Right cardiac atrium (tissue), 5 donors: ENCODE measurements around the gene QKI. TPM values are rescaled to one million over a fixed set of nuclear protein-coding genes. Genes with fewer than 3 reads are reported as not detected.
A peak's percentile ranks its signal among the peaks of the same experiment; 100 is the strongest.

ENCODE experiments used
- ATAC-seq, 2 donors: fragments of 200-7000 bp; cut with Tn5 transposase; one replicate each; pipeline versions ENCODE4 v1.8.0 to v1.9.1; 2020; ENCODE audit warnings: moderate library complexity in 2 of 2, mild to moderate bottlenecking in 1 of 2
- DNase-seq, 3 donors: peaks; one replicate each; pipeline ENCODE4 v3.0.0-alpha.2; 2020
- H3K27ac ChIP-seq: one replicate; pipeline ENCODE4 v1.5.1; 2013; ENCODE audit warnings: mild to moderate bottlenecking, low read length, control low read depth, moderate library complexity
- H3K27me3 ChIP-seq: one replicate; pipeline ENCODE4 v1.6.1; 2013; ENCODE audit not compliant: control insufficient read depth, insufficient read depth
- H3K4me1 ChIP-seq: one replicate; pipeline ENCODE4 v1.6.1; 2013; ENCODE audit warnings: low read length; ENCODE audit not compliant: control insufficient read depth, insufficient read depth
- H3K4me3 ChIP-seq: one replicate; pipeline ENCODE4 v1.5.1; 2013; ENCODE audit warnings: low read length, control low read depth
- H3K9me3 ChIP-seq: one replicate; pipeline ENCODE4 v1.6.1; 2013; ENCODE audit warnings: low read length; ENCODE audit not compliant: control insufficient read depth
- WGBS: extraction: QIAGEN DNeasy Blood & Tissue Kit; methylation state at CpG from one replicate; pipeline ENCODE4 v1.1.7; 2013; 5-methylcytosine and 5-hydroxymethylcytosine counted together
- intact Hi-C, 4 donors: fragments of 100-400 bp; cut with DNase I; formaldehyde crosslinking; loops; one replicate each; pipeline versions ENCODE4 v1.11.0 to v1.14.0; 2022 to 2023
- polyA plus RNA-seq: library from polyadenylated mRNA; stranded (reverse); fragments of 200-250 nt; gene quantifications from one replicate; pipeline ENCODE4 v1.2.3, GENCODE V29; 2013
- total RNA-seq, 4 donors: library from RNA; stranded (reverse); fragmentation: NEBNext Ultra II Directional; extraction: Animal tissue kit (Norgen Biotek cat#: 25700); gene quantifications; one replicate each; pipeline ENCODE4 v1.2.1, GENCODE V29; 2021
- donor health status: healthy with polysubstance abuse.
- donor health status: DM: no; HTN: yes; CAD: no.
- donor health status: DM: no; HTN: no; CAD: no.
- donor health status: DM: no; HTN: yes; CAD: no; lungs with severe emphysema.
- donor health status: DM: yes; HTN: yes; CAD: no.

Gene QKI
- total and polyA plus RNA-seq, 5 donors, result 100 to 415 (median 373) TPM

DNA sequence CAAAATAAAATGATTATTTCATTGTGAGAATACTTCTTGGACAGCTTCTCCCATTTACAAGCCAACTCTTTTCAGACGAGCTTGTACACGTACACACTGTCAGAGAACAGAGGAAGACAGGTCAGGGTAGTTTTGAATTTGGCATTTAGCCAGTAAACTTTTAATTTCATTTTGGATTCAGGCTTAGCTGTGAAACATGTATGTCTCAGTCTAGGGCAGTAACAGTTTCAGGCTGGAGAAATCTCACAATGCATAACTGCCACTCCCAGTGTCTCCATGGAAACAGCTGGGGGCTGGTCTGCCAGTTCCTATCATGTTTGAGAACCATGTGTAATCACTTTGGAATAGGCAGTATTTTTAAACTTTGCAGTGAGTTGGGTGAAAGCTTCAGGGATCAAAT lies 22.0 kb upstream of the QKI start:
- H3K27ac ChIP-seq, result no peak overlapping the region
- no peaks in the 10 kb centered on the region for H3K9me3 ChIP-seq
- ATAC-seq (peak; percentile 80 to 92), DNase-seq (peak; percentile 75 to 86 (median 79))
- peaks cover 6% of the 10 kb centered on the region for H3K4me1 ChIP-seq
- intact Hi-C loops, result no loop called here
- 4% methylated on average over 2 of the region's 2 CpGs for WGBS
- H3K4me3 ChIP-seq, result no peak overlapping the region
- H3K27me3 ChIP-seq, result no peaks in the 10 kb centered on the region

DNA sequence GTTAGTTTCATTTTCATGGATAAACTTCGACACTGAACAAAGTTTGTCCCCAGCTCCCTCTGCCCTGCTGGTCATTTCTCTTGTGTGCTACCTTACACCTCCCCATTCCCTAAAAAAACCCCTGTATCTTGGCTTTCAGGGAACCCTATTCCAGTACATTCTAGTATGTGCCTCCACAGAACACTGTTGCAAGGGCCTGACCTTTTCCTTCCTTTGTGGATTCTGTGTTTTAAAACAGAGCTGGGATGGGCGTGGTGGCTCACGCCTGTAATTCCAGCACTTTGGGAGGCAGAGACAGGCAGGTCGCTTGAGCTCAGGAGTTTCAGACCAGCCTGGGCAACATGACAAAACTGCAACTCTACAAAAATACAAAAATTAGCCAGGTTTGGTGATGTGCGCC lies 20.6 kb upstream of the QKI start:
- no peak overlapping the region for H3K4me3 ChIP-seq
- H3K4me1 ChIP-seq, result peaks cover 6% of the 10 kb centered on the region
- ATAC-seq, result peak; percentile 17 to 79
- intact Hi-C loops, result no loop called here
- 76% methylated on average over 5 of the region's 5 CpGs for WGBS
- no peaks in the 10 kb centered on the region for H3K27me3 ChIP-seq
- DNase-seq, result no peak
- H3K9me3 ChIP-seq, result no peaks in the 10 kb centered on the region
- H3K27ac ChIP-seq, result no peak overlapping the region

DNA sequence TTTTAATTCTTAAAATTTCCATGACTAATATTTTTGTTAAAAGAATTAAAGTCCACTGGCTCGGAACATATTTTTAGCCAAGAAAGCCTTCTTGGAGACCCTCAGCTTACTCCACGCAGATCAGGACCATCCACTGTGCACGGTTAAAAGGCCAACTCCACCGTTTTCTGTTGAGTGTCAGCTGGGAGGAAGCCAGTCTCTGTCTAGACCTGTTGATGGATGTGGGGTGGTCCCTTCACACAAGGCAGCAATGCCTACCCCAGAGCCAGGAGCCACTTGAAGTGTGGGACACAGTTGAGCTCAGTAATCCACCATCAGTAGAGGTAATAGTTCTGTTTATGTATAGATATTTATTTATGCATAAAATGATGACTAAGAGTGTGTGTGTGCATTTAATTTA lies 19.9 kb upstream of the QKI start:
- Histone ChIP-seq H3K4me1 (peaks cover 6% of the 10 kb centered on the region), H3K4me3 (no peak overlapping the region), H3K9me3 (no peaks in the 10 kb centered on the region), H3K27me3 (no peaks in the 10 kb centered on the region), H3K27ac (no peak overlapping the region)
- intact Hi-C loops, result no loop called here
- DNase-seq, result no peak
- 66% methylated on average over 4 of the region's 4 CpGs for WGBS
- ATAC-seq, result no peak

DNA sequence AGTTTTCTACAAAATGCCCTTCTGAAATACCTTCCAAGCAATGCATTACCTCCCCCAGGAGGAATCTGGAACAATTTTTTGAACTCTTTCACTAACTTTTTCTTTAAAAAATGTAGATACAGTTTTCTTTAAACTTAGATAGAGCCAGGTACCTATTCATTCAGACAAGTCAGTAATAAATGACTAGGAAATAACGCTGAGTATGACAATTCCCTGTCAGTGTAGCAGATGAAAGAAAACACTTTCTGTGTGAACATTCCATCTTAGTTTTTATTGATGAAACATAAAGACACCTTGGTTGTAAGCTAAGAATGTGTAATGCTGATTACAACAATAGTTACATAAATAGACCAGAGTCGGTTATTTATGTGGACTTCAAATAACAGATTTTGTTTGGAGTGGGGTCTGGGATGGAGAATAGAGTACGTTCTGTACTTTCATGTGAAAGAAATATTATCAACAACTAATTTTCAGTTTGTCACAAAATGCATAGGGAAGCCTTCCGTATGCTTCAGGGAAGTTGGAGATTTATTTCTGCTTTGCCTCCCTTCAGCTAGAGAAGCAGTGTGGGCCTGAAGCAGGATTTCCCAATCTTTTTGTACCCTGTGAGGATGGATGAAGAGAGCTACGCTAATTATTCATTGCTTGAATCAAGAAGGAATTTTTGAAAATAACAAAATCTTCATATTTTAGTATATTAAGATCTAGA lies 19.2 kb upstream of the QKI start:
- Histone ChIP-seq H3K27me3 (no peaks in the 10 kb centered on the region), H3K9me3 (no peaks in the 10 kb centered on the region), H3K4me1 (peaks cover 6% of the 10 kb centered on the region), H3K27ac (no peak overlapping the region), H3K4me3 (no peak overlapping the region)
- ATAC-seq (no peak), DNase-seq (no peak)
- intact Hi-C loops, result no loop called here
- WGBS, result 79% methylated on average over 5 of the region's 5 CpGs

DNA sequence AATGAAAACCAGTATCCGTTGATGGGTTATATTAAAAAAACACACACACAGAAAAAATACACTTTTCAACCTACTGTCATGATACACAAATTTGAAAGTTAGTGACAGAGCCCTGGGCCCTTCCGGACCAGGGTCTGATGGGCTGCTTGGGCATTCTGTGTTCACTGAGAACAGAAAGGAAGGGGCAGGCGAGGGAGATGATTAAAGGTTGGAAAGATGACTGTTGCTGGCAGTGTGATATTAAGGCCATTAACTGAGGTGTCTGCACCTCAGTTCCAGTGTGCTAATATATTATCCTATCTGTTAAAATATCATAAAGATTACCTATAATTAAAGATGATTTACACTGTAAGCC lies 18.7 kb upstream of the QKI start:
- H3K27me3 ChIP-seq, result no peaks in the 10 kb centered on the region
- 87% methylated on average over 3 of the region's 3 CpGs for WGBS
- no peak overlapping the region for H3K4me3 ChIP-seq
- H3K4me1 ChIP-seq, result peaks cover 6% of the 10 kb centered on the region
- intact Hi-C loops, result no loop called here
- H3K27ac ChIP-seq, result peak overlapping the region; percentile 17
- no peak for DNase-seq
- ATAC-seq, result no peak
- H3K9me3 ChIP-seq, result no peaks in the 10 kb centered on the region

DNA sequence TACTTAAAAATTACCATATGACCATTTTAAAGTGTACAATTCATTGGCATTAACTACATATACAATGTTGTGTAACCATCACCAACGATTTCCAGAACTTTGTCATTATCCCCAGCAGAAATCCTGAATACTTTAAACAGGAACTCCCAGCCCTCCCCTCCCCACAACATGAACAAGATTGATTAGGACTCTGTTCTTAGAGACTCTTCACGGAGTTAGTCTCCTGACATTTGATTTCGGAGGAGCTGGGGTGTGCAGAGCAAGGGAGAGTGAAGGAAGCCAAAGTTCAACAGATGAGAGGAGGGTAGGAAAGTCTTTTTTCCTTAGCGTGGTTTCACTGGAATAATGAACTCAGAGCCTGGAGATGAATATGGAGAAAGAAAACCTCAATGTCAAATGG lies 17.2 kb upstream of the QKI start:
- no peak for DNase-seq
- Histone ChIP-seq H3K9me3 (no peaks in the 10 kb centered on the region), H3K4me1 (peaks cover 2% of the 10 kb centered on the region), H3K27ac (peak overlapping the region; percentile 7), H3K27me3 (no peaks in the 10 kb centered on the region), H3K4me3 (no peak overlapping the region)
- intact Hi-C loops, result no loop called here
- WGBS, result 52% methylated on average over 4 of the region's 4 CpGs
- no peak for ATAC-seq

DNA sequence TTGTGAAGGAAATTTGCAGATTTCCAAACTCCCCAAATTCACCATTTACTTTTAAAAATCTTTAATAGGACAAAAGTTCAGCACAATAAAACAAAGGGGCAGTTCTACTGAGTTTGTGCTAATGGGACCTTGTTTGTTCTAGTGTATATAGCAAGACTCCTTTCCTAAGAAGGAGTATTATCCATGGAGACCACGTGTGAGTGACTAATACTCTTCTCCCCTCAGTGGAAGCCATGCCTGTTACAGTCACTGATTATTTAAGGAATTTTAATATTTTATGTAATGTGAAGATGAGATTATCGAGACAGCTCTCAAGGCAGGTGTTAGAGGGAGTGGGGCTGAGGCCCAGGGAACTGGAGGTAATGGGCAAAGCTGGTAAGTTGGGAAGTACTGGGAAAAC lies 16.4 kb upstream of the QKI start:
- DNase-seq (no peak), ATAC-seq (no peak)
- no peaks in the 10 kb centered on the region for H3K9me3 ChIP-seq
- H3K4me3 ChIP-seq, result no peak overlapping the region
- H3K4me1 ChIP-seq, result peaks cover 2% of the 10 kb centered on the region
- WGBS, result 89% methylated on average over 2 of the region's 2 CpGs
- no peak overlapping the region for H3K27ac ChIP-seq
- H3K27me3 ChIP-seq, result no peaks in the 10 kb centered on the region
- intact Hi-C loops, result no loop called here

DNA sequence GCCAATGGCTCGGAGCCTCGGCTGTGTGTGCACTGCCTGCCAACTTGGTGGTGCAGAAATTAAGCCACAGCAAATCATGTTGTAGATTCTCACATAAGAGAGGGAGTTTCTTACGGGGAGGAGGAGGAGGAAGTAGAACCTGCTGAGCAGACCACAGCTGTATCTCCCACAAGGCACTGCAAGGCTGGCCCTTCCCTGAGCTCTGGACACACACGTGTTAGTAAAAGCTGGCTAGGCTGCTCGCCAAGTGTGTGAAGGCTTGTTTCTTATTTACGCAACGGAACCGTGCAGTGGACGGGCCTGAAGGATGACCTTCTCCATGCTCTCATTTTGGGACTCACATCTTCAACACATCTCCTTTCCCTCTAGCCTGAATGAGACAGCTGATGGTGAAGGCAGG lies 15.7 kb upstream of the QKI start:
- WGBS, result 78% methylated on average over 9 of the region's 9 CpGs
- ATAC-seq (peak in 1 of 2 donors; percentile 64), DNase-seq (peak; percentile 43 to 78 (median 76))
- Histone ChIP-seq H3K27ac (no peak overlapping the region), H3K4me3 (no peak overlapping the region), H3K4me1 (peaks cover 2% of the 10 kb centered on the region), H3K27me3 (no peaks in the 10 kb centered on the region), H3K9me3 (no peaks in the 10 kb centered on the region)
- intact Hi-C loops, result no loop called here

DNA sequence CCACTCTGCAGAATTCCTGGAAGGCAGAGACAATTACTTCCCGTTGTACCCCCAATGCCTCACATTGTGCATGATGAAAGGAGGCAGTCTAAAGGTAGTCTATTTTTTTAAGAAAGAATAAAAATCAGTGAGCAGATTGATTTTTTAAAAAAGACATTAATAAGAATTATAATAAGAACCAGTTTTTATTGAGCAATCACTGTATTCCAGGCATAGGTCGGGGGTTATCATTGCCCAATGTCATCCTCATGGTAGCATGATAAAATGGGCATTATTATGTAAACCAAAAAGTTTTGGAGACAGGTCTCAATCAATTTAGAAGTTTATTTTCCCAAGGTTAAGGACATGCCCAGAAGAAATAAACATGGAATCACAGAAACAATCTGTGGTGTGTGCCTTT lies 14.0 kb upstream of the QKI start:
- H3K9me3 ChIP-seq, result no peaks in the 10 kb centered on the region
- no peaks in the 10 kb centered on the region for H3K27me3 ChIP-seq
- no peak for DNase-seq
- H3K4me3 ChIP-seq, result no peak overlapping the region
- WGBS, result 93% methylated on average over 2 of the region's 2 CpGs
- no peak overlapping the region for H3K27ac ChIP-seq
- peaks cover 10% of the 10 kb centered on the region for H3K4me1 ChIP-seq
- intact Hi-C loops, result loop anchor here in 2 of 4 donors (5.0 to 10.0 kb wide), 2 partner anchors 38 to 46 kb away; no protein-coding TSS in a partner anchor
- ATAC-seq, result no peak

DNA sequence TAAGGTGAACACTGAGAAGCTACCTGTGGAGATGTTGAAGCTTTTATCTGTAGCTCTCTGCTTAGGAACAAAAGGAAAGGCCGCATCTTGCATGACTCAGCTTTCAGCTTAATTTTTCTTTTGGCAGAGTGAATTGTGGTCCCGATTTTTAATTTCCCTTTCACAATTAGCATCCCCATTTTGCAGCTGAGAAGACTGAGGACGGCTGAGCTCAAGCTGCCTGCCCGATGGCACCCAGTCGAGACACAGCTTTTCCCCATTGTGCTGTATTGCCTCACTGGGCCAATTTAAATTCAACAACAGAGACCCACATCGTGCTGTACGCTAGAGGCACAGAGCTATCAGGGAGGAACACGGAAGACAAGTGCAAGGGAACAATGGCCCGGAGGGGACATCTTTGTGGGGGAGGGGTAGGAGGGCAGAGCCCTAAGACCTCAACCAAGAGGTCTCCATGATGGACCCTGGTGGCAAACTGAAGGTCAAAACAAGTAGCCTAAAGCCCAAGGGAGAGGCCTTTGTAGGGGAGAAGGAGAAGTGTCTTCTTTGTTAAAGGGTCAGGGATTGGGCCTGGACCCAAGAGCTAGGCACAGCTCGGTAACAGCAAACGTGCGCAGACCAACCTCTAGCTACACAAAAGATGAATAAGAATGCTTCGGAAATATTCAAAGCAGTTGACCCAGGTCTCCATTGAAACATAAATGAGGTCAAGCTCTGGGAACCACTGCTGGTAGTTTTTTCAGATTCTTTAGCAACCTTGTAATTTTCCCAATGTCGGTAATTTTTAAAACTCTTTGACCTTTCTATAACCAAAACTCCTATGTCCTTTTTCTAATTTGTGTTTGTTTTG lies 13.3 kb upstream of the QKI start:
- no peak overlapping the region for H3K27ac ChIP-seq
- WGBS, result 89% methylated on average over 14 of the region's 14 CpGs
- no peak for DNase-seq
- peaks cover 10% of the 10 kb centered on the region for H3K4me1 ChIP-seq
- no peak for ATAC-seq
- no peak overlapping the region for H3K4me3 ChIP-seq
- intact Hi-C loops, result loop anchor here in 2 of 4 donors (5.0 to 10.0 kb wide), 2 partner anchors 39 to 46 kb away; no protein-coding TSS in a partner anchor
- H3K27me3 ChIP-seq, result no peaks in the 10 kb centered on the region
- H3K9me3 ChIP-seq, result no peaks in the 10 kb centered on the region

DNA sequence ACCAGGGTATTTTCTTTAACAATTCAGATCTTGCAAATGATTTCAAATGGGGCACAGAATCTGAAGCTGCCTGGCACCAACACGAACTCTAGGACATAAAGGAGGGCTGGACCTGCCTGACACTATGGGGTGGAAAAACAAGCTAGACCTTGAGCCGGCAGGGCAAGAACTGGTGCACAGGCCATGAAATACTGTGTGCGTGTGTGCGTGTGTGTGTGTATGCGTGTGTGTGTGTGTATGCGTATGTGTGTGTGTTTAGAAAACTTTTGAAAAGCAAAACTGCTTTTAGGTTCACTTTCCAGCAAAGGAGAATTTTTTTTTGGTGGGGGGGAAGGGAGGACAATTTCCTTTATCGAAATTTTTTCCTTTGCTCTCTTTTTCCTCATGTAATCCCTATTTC lies 11.9 kb upstream of the QKI start:
- DNase-seq (no peak), ATAC-seq (no peak)
- intact Hi-C loops, result loop anchor here in 2 of 4 donors (5.0 to 10.0 kb wide), 2 partner anchors 40 to 48 kb away; no protein-coding TSS in a partner anchor
- Histone ChIP-seq H3K9me3 (no peaks in the 10 kb centered on the region), H3K27ac (no peak overlapping the region), H3K4me3 (no peak overlapping the region), H3K4me1 (peaks cover 8% of the 10 kb centered on the region), H3K27me3 (no peaks in the 10 kb centered on the region)
- 91% methylated on average over 7 of the region's 7 CpGs for WGBS
